D721Med (cell line): ENCODE data around the gene TRIP10.

Experiments used
- DNase-seq: peaks from one replicate; pipeline ENCODE4 v3.0.0; 2011; ENCODE audit warnings: low spot score; ENCODE audit not compliant: insufficient read length
- FAIRE-seq: peaks from 2 replicates; lab custom pipeline; 2011; peaks lifted over from hg19 to GRCh38; lab: Jason Lieb, UNC
- TF ChIP-seq, protein P1 (sequence below): IDR thresholded peaks from 2 replicates; pipeline ENCODE4 v1.5.1; 2012; ENCODE audit warnings: mild to moderate bottlenecking, control low read depth; ENCODE audit not compliant: insufficient read depth; ENCODE audit errors: missing control alignments

Gene TRIP10

DNA sequence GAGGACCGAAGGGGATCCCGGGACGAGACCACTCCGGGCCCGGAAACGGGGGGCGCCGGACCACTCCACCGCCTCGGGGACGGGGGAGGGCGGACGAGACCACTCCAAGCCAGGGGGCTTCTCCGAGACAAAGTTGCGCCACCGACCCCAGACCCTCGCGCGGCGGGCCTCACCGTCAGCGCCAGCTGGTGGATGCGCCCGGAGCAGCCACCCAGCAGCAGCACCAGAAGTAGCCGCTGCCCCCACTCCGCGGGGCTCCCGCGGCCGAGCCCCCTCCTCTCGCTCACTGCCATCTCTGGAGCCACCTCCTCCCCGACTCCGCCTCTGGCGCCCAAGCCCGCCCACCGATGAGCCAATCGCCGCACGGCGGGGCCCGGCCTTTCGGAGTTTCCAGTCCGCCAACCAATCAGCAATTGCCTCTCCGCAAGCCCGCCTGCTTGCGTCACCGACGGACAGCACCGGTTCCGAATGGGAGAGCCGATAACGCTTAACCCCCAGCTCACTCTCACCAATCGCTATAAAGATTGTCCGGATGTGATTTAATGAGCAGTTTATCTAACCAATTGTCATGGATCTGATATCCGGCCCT is 2.1 kb upstream of the TRIP10 start, which contains the start of gene GPR108:
TSS of gene GPR108 (minus strand) at position 297 of the 589 bp plus-strand sequence. CDS start at position 293, 4 bp downstream.
- DNase-seq, result peak; percentile 95
- TF ChIP-seq, protein P1, sequence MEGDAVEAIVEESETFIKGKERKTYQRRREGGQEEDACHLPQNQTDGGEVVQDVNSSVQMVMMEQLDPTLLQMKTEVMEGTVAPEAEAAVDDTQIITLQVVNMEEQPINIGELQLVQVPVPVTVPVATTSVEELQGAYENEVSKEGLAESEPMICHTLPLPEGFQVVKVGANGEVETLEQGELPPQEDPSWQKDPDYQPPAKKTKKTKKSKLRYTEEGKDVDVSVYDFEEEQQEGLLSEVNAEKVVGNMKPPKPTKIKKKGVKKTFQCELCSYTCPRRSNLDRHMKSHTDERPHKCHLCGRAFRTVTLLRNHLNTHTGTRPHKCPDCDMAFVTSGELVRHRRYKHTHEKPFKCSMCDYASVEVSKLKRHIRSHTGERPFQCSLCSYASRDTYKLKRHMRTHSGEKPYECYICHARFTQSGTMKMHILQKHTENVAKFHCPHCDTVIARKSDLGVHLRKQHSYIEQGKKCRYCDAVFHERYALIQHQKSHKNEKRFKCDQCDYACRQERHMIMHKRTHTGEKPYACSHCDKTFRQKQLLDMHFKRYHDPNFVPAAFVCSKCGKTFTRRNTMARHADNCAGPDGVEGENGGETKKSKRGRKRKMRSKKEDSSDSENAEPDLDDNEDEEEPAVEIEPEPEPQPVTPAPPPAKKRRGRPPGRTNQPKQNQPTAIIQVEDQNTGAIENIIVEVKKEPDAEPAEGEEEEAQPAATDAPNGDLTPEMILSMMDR, result no peak
- FAIRE-seq, result peak; percentile 89

DNA sequence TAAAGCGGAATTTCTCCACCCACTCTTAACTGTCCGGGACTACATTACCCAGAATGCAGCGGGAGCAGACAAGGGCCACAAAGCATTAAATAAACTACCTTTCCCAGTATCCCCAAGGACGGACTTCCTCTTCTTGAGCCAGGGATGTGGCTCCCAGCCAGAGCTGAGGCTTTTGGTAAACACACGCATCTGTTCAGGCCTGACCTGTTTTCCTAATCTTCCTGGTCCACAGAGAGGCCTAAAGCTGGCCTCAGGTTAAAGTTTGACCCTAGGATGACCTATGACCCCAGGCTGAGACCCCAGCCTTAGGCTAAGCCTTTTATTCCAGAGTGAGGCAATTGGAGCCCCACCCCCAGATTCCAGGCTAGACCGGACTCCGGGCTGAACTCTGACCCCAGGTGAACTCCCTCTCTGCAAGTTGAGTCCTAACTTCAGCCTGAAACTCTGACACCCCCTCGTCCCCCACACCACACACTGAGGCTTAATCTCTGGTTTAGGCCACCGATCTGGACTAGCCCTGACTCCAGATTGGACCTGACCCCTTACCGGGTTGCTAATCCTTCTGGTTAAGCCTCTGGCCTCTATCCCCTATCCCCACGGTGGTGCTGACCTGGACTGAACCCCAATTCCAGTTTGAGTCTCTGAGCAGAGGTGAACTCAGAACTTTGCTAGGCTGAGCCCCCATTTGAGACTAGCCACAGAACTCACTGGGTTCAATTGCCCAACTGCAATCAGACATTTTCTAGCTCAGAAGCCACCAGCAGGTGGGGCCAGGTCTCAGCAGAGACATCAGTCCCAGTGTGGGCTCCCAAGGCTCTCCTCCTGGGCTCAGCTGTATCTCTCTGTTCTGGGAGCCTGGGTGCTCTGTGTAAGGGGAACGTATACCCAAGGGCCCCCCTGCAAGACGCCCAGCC is 1.4 kb upstream of the TRIP10 start:
- TF ChIP-seq, protein P1, result peak; percentile 67
- no peak for DNase-seq
- FAIRE-seq, result no peak

GRCh38 chr19:6738787-6739389 is 592 bp upstream of the TRIP10 start:
- no peak for DNase-seq
- TF ChIP-seq, protein P1, result no peak
- FAIRE-seq, result no peak

DNA sequence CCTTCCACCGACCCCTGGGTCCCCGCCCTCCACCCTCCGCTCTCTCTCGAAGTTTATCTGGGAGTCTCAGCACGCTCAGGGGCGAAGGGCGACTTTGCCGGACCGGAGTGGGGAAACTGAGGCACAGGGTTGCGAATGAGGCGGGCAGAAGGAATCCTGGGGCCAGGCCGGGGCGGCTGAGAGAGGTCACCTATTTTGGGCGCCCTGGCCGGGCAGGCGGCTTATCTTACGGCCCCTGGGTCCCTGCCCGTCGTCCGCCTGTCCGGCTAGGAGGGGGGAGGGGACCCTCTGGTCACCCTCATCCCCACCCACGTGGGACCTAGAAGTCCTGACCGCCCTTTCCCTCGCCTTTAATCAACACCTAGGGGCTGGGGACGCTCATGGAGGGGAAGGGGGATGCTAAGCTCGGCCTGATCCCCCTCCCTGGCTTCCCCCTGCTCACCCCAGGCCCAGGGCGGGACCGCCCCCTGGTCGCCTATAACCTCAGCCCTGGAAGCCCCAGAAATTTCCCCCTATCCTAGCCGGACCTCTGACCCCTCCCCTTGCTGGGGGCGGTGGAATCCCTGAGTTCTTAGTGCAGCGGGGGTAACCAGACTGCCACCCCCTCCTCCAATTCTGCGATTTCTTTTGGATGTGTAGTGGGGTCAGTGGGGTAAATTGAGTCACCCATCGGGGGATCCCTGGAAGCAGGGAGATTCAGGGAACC is 556 bp downstream of the TRIP10 start:
- no peak for DNase-seq
- FAIRE-seq, result no peak
- TF ChIP-seq, protein P1, result no peak

DNA sequence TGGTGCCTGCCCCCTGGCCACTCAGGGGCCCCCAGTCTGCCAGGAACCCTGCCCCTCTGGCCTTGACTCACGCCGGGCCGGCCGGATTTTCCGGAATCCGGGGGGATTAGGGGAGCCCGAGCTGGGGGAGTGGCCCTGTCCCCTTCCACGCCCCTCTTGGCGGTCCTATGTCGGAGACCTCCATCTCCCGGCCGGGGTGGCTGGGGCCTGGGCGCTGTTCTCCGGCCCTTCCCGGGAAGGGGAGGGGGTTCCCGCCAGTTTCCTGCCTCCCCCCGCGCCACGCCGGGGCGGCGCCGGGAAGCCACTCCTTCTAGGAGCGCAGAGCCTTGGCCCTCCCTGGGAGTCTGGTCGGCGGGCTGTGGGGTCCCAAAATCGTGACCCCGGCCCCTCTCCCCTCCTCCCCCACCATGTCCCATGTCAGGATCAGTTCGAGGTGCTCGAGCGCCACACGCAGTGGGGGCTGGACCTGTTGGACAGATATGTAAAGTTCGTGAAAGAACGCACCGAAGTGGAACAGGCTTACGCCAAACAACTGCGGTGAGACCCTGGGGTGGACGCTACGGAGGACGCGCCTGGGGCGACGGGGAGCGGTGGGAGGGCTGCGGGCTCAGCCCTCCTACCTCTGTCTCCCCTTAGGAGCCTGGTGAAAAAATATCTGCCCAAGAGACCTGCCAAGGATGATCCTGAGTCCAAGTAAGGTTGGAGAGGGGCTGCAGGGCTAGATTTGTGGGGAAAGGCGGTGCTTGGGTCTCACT is 1.3 kb downstream of the TRIP10 start:
- DNase-seq (no peak), FAIRE-seq (no peak)
- TF ChIP-seq, protein P1, result no peak

DNA sequence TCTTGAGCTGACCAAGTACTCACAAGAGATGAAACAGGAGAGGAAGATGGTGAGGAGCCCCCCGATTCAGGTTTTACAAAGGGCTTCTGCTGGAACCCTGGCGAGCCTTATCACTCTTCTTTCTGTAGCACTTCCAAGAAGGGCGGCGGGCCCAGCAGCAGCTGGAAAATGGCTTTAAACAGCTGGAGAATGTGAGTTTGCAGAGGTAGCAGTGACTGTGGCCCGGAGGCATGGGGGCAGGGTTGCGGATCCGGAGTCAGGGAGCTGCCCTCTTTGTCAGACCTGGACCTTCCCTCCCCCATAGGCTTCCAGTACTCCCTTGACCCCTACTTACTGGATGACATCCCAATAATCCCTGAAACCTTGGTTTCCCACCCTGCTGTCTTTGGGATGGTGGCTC is 3.6 kb downstream of the TRIP10 start:
- DNase-seq (no peak), FAIRE-seq (no peak)
- TF ChIP-seq, protein P1, result no peak
